HG02759 (cell line): ENCODE results near the gene PHF8.

ENCODE experiments used
- ATAC-seq: cut with Tn5 transposase; IDR thresholded peaks from one replicate; pipeline ENCODE4 v1.9.1; 2021; ENCODE audit warnings: mild to moderate bottlenecking, moderate library complexity; ENCODE audit not compliant: unreplicated experiment

PHF8 gene

DNA sequence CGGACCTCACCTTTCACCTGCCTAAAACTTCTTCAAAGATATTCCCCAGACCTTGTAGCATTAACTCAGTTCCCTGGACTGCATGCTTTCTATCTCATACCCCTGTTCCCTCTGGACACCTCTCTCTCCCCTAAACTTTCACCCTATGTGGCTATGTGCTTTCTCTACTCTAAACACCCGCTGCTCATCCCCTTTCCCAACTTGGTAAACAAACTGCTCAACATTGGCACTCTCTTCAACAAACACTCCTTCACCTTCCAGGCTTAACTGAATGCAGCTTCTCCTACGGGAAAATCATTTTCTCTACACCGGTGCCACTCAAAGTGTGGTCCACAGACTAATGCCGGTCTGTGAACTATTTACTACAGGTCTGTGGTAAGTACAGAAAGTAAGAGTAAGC lies 19.9 kb downstream of the PHF8 start:
- no peak for ATAC-seq

GRCh38 chrX:54012830-54013500 lies 31.3 kb downstream of the PHF8 start:
- ATAC-seq, result no peak

GRCh38 chrX:54007682-54008081 lies 36.6 kb downstream of the PHF8 start:
- no peak for ATAC-seq

DNA sequence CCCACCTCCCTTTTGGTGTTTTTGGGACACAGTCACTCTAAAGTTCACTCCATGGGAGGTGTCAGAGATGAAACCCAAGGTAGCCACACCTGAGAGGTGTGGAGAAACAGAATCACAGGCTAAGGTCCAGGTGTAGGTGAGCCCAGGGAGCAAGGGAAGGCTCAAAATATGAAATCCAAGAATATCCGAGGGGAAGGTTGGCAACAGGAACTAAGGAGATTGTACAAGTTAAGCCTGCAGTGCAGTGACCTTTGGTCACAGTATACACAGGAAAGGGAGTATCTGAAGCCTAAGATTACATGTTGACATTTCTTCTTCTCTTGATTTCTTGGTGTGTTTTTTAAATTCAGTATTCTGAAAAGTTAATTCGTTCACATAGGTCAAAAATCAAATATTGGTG lies 46.5 kb downstream of the PHF8 start:
- ATAC-seq, result no peak

DNA sequence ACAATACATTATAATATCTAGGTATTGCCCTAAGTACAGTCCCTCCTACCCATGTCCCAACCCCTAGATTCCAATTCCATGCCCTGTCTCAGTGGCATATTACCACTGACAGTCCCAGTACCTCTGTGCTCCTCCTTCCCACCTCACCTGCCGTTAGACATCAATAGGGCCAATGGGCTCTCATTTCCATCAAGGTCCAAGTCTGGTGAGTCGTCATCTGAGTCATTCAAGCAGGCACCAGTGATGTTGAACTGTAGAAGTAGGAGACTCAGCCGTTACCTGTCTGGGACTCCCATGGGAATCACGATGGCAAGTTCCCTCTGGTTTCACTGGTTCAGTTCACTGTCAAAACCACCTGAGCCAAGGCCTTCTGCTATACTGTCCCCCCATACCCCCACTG lies 51.7 kb downstream of the PHF8 start:
- ATAC-seq, result no peak

GRCh38 chrX:53990171-53990570 lies 54.1 kb downstream of the PHF8 start:
- ATAC-seq, result no peak

DNA sequence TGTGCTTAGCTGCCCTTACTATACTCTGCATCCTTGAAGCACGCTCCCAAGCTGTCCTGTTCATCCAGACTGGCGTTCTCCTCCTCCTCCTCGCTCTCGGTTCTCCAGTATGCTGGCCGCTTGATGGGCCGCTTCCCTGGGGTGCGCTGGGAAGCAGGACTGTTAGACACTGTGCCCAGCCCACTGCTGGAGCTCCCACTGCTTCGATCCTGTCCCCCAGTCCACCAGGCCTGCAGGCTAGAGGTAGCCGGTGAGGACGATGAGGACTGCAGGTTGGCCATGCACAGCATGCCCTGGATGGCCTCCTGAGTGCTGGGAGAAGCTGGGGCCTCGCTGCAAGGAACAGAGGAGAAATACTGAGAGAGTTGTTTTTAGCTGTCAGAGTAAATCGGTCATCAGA lies 59.4 kb downstream of the PHF8 start:
- ATAC-seq, result no peak

DNA sequence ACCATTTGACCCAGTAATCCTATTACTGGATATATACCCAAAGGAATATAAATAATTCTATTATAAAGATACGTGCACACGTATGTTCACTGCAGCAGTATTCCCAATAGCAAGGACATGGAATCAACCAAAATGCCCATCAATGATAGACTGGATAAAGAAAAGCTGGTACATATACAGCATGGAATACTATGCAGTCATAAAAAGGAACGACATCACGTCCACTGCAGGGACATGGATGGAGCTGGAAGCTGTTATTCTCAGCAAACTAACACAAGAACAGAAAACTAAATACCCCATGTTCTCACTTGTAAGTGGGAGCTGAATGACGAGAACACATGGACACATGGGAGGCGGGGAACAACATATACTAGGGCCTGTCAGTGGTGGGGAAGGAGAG lies 69.7 kb downstream of the PHF8 start:
- no peak for ATAC-seq

DNA sequence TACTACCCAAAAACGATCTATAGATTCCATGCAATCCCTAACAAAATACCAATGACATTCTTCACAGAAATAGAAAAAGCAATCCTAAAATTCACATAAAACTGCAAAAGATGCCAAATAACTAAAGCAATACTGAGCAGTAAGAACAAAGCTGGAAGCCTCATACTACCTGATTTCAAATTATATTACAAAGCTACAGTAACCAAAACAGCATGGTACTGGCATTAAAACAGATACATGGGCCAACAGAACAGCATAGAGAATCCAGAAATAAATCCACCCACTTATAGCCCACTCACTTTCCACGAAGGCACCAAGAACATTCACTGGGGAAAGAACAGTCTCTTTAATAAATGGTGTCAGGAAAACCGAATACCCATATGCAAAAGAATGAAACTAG lies 74.7 kb downstream of the PHF8 start:
- no peak for ATAC-seq

DNA sequence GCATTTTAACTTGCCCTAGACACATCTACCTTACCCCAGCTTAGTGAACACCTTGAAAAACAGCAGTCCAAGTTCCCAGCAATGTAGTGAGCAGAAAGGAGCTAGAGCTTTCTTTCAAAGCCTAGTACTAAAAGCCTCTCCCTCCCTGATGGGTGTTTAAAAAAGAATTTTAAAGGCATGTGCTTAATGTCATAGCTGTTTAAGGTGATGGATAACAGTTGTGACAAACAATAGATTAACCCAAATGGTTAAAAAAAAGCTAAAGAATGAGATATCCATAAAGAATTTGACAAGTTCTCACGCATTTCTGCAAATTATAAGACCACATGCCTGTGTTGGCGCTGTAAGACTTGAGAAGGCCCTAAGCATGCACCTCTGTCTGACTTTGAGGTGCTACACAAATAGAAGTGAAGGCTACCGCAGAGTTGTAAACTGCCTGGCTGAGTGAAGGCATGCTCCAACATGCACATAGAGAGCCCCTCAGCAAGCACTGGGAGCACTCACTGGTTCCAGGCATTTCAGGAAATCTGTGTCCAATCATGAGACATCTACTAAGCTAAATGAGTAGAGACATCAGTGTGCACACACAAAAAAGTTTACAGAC lies 94.0 kb downstream of the PHF8 start:
- no peak for ATAC-seq

DNA sequence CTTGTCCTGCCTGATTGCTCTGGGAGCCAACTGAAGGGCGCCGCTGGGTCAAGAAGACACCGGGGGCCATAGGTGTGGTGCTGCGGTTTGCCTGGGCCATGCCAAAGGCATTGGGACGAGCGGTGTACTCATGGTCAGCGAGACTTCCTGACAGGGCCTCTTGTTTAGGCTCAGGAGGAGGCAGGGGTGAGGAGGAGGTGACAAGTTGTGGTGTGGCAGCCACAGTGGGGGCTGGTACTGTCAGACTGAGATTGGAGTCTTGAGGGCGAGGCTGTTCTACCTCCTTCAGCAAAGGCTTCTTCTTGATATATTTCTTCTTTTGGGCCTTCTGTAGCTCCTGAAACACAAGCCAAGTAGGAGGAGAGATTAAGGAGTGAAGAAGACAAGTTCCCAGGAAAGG lies 104.1 kb downstream of the PHF8 start:
- ATAC-seq, result no peak

DNA sequence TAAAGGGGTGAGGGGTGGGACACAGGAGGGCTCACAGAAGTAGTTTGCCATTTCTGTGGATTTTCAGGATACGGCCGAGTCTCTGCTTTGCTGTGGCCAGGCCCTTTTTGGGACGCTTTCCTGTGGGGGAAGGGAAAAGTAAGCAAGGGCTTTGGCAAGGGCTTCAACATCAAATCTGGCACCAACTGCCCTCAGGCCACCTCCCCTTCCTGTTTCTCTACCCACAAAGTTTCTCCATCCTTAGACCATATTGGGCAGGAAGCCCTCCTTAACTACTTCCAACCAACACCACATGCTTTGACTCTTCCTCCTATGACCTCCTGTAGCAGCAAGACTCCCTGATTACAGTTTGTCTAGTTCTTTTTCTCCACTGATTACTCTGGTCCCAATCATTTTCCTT lies 105.1 kb downstream of the PHF8 start:
- ATAC-seq, result no peak

GRCh38 chrX:53930515-53931380 lies 113.5 kb downstream of the PHF8 start:
- ATAC-seq, result no peak

DNA sequence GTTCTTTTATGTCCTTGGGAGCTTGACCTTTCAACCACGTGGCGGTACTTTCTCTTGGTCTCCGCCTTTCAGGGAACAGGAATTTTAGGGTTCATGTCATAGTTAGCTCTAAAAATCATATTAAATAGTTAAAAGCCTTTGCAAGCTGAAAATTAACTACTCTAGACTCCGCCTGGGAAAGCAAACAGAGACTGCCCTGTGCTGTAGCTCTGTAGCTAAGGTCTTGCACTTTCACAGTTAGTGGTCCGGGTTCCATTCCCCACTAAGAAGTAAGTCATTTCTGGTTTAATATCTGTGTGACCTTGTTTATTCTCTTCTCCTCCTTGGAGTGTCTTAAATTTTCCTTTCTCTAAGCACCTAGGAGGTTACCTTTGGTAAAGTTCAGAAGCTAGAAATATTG lies 118.2 kb downstream of the PHF8 start:
- ATAC-seq, result no peak

DNA sequence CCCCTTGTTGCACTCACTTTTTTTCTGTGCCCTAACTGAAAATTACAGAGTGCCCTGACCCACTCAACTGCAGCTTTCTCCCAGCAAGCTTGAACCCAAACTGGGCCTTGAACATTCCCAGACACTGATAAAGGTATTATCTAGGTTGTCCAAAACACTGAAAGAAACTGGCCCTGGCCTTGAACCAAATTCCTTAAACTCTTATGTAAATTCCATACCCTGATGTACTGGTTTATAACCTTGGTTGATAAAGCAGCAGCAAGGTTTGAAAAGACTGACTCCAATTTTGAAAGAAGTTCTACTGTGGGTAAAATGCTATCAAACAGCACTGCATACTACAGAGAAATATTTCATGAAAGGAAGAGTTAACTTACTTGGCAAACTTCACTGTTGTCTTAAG lies 125.6 kb downstream of the PHF8 start:
- no peak for ATAC-seq

- no peak for ATAC-seq
These were observed 143.7 kb downstream of the PHF8 start for GRCh38 chrX:53900623-53901022.

DNA sequence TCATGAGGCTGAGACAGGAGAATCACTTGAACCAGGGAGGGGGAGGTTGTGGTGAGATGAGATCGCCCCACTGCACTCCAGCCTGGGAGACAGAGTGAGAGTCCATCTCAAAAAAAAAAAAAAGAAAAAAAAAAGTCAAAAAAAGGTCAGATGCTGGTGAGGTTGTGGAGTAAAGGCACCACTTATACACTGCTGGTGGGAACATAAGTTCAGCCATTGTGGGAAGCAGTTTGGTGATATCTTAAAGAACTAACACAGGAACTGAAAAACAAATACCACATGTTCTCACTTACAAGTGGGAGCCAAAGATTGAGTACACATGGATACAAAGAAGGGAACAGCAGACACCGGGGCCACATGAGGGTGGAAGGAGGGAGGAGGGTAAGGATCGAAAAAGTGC lies 149.0 kb downstream of the PHF8 start:
- no peak for ATAC-seq
